Measurements from ENCODE around the gene GPR61. TPM values are rescaled to one million over a fixed set of nuclear protein-coding genes. Genes with fewer than 3 reads are reported as not detected.

Gene GPR61
- total and polyA plus RNA-seq, 4 donors, result 2.9 to 11.9 (median 9.1) TPM

GRCh38 chr1:109565241-109565640, 25.6 kb downstream of the GPR61 start:
- H3K9me3 ChIP-seq (ENCODE audit: control insufficient read depth, insufficient read depth, low read length), result no peaks in the 10 kb centered on the region
- no peak for DNase-seq (ENCODE audit: low read depth in 4 of 6, low spot score in 6 of 6)
- H3K4me3 ChIP-seq (ENCODE audit: low read depth, low read length), result no peak overlapping the region
- no peaks in the 10 kb centered on the region for H3K36me3 ChIP-seq (ENCODE audit: control insufficient read depth, insufficient read depth, low read length)
- no peaks in the 10 kb centered on the region for H3K4me1 ChIP-seq (ENCODE audit: control insufficient read depth, insufficient read depth, low read length)
- H3K27ac ChIP-seq (ENCODE audit: low read depth, low read length), result no peak overlapping the region
- WGBS (ENCODE audit: insufficient coverage), result no CpG with 5 or more reads among the region's 3 CpGs
- no peaks in the 10 kb centered on the region for H3K27me3 ChIP-seq (ENCODE audit: control insufficient read depth, insufficient read depth, low read length)

- Histone ChIP-seq H3K27ac (ENCODE audit: low read depth, low read length) (no peak overlapping the region), H3K4me1 (ENCODE audit: control insufficient read depth, insufficient read depth, low read length) (no peaks in the 10 kb centered on the region), H3K27me3 (ENCODE audit: control insufficient read depth, insufficient read depth, low read length) (no peaks in the 10 kb centered on the region), H3K9me3 (ENCODE audit: control insufficient read depth, insufficient read depth, low read length) (no peaks in the 10 kb centered on the region), H3K4me3 (ENCODE audit: low read depth, low read length) (no peak overlapping the region), H3K36me3 (ENCODE audit: control insufficient read depth, insufficient read depth, low read length) (no peaks in the 10 kb centered on the region)
- no peak for DNase-seq (ENCODE audit: low read depth in 4 of 6, low spot score in 6 of 6)
- no CpG with 5 or more reads among the region's 1 CpG for WGBS (ENCODE audit: insufficient coverage)
Measured at GRCh38 chr1:109566982-109567381, 27.3 kb downstream of the GPR61 start.

GRCh38 chr1:109567877-109568672, 28.4 kb downstream of the GPR61 start:
- Histone ChIP-seq H3K4me3 (ENCODE audit: low read depth, low read length) (no peak overlapping the region), H3K27me3 (ENCODE audit: control insufficient read depth, insufficient read depth, low read length) (no peaks in the 10 kb centered on the region), H3K4me1 (ENCODE audit: control insufficient read depth, insufficient read depth, low read length) (no peaks in the 10 kb centered on the region), H3K36me3 (ENCODE audit: control insufficient read depth, insufficient read depth, low read length) (no peaks in the 10 kb centered on the region), H3K9me3 (ENCODE audit: control insufficient read depth, insufficient read depth, low read length) (no peaks in the 10 kb centered on the region), H3K27ac (ENCODE audit: low read depth, low read length) (no peak overlapping the region)
- peak in 1 of 6 donors; percentile 52 for DNase-seq (ENCODE audit: low read depth in 4 of 6, low spot score in 6 of 6)
- no CpG with 5 or more reads among the region's 4 CpGs for WGBS (ENCODE audit: insufficient coverage)

GRCh38 chr1:109569323-109569722, 29.7 kb downstream of the GPR61 start:
- Histone ChIP-seq H3K4me3 (ENCODE audit: low read depth, low read length) (no peak overlapping the region), H3K9me3 (ENCODE audit: control insufficient read depth, insufficient read depth, low read length) (no peaks in the 10 kb centered on the region), H3K27me3 (ENCODE audit: control insufficient read depth, insufficient read depth, low read length) (no peaks in the 10 kb centered on the region), H3K36me3 (ENCODE audit: control insufficient read depth, insufficient read depth, low read length) (no peaks in the 10 kb centered on the region), H3K4me1 (ENCODE audit: control insufficient read depth, insufficient read depth, low read length) (no peaks in the 10 kb centered on the region), H3K27ac (ENCODE audit: low read depth, low read length) (no peak overlapping the region)
- WGBS (ENCODE audit: insufficient coverage), result 64% methylated on average over 1 of the region's 1 CpG
- DNase-seq (ENCODE audit: low read depth in 4 of 6, low spot score in 6 of 6), result no peak

- peaks cover under 1% of the 10 kb centered on the region for H3K36me3 ChIP-seq (ENCODE audit: control insufficient read depth, insufficient read depth, low read length)
- H3K27ac ChIP-seq (ENCODE audit: low read depth, low read length), result no peak overlapping the region
- H3K4me1 ChIP-seq (ENCODE audit: control insufficient read depth, insufficient read depth, low read length), result no peaks in the 10 kb centered on the region
- DNase-seq (ENCODE audit: low read depth in 4 of 6, low spot score in 6 of 6), result no peak
- WGBS (ENCODE audit: insufficient coverage), result 85% methylated on average over 3 of the region's 3 CpGs
- no peaks in the 10 kb centered on the region for H3K27me3 ChIP-seq (ENCODE audit: control insufficient read depth, insufficient read depth, low read length)
- H3K4me3 ChIP-seq (ENCODE audit: low read depth, low read length), result no peak overlapping the region
- H3K9me3 ChIP-seq (ENCODE audit: control insufficient read depth, insufficient read depth, low read length), result no peaks in the 10 kb centered on the region
Measured at GRCh38 chr1:109570414-109570813, 30.7 kb downstream of the GPR61 start.

- Histone ChIP-seq H3K4me3 (ENCODE audit: low read depth, low read length) (no peak overlapping the region), H3K27ac (ENCODE audit: low read depth, low read length) (no peak overlapping the region), H3K36me3 (ENCODE audit: control insufficient read depth, insufficient read depth, low read length) (peaks cover 10% of the 10 kb centered on the region), H3K9me3 (ENCODE audit: control insufficient read depth, insufficient read depth, low read length) (no peaks in the 10 kb centered on the region), H3K4me1 (ENCODE audit: control insufficient read depth, insufficient read depth, low read length) (peaks cover 2% of the 10 kb centered on the region), H3K27me3 (ENCODE audit: control insufficient read depth, insufficient read depth, low read length) (no peaks in the 10 kb centered on the region)
- WGBS (ENCODE audit: insufficient coverage), result no CpG with 5 or more reads among the region's 2 CpGs
- no peak for DNase-seq (ENCODE audit: low read depth in 4 of 6, low spot score in 6 of 6)
Measured at GRCh38 chr1:109573785-109574184, 34.1 kb downstream of the GPR61 start.

GRCh38 chr1:109578947-109579443, 39.3 kb downstream of the GPR61 start:
- WGBS (ENCODE audit: insufficient coverage), result 38% methylated on average over 3 of the region's 3 CpGs
- Histone ChIP-seq H3K36me3 (ENCODE audit: control insufficient read depth, insufficient read depth, low read length) (peaks cover 22% of the 10 kb centered on the region), H3K27ac (ENCODE audit: low read depth, low read length) (no peak overlapping the region)

GRCh38 chr1:109579491-109579890, 39.8 kb downstream of the GPR61 start:
- WGBS (ENCODE audit: insufficient coverage), result no CpG with 5 or more reads among the region's 1 CpG
- DNase-seq (ENCODE audit: low read depth in 4 of 6, low spot score in 6 of 6), result peak in 5 of 6 donors; percentile 19 to 76 (median 22)

More at GRCh38 chr1:109578947-109579443, 39.3 kb downstream of the GPR61 start:
- DNase-seq (ENCODE audit: low read depth in 4 of 6, low spot score in 6 of 6), result no peak
- Histone ChIP-seq H3K4me3 (ENCODE audit: low read depth, low read length) (no peak overlapping the region), H3K9me3 (ENCODE audit: control insufficient read depth, insufficient read depth, low read length) (no peaks in the 10 kb centered on the region), H3K4me1 (ENCODE audit: control insufficient read depth, insufficient read depth, low read length) (peaks cover 2% of the 10 kb centered on the region), H3K27me3 (ENCODE audit: control insufficient read depth, insufficient read depth, low read length) (no peaks in the 10 kb centered on the region)

GRCh38 chr1:109582021-109582420, 42.3 kb downstream of the GPR61 start:
- Histone ChIP-seq H3K9me3 (ENCODE audit: control insufficient read depth, insufficient read depth, low read length) (no peaks in the 10 kb centered on the region), H3K36me3 (ENCODE audit: control insufficient read depth, insufficient read depth, low read length) (peaks cover 19% of the 10 kb centered on the region), H3K4me3 (ENCODE audit: low read depth, low read length) (no peak overlapping the region), H3K27ac (ENCODE audit: low read depth, low read length) (no peak overlapping the region), H3K27me3 (ENCODE audit: control insufficient read depth, insufficient read depth, low read length) (no peaks in the 10 kb centered on the region), H3K4me1 (ENCODE audit: control insufficient read depth, insufficient read depth, low read length) (peaks cover 2% of the 10 kb centered on the region)
- DNase-seq (ENCODE audit: low read depth in 4 of 6, low spot score in 6 of 6), result no peak
- WGBS (ENCODE audit: insufficient coverage), result 93% methylated on average over 2 of the region's 2 CpGs

More at GRCh38 chr1:109579491-109579890, 39.8 kb downstream of the GPR61 start:
- H3K4me1 ChIP-seq (ENCODE audit: control insufficient read depth, insufficient read depth, low read length), result peaks cover 2% of the 10 kb centered on the region
- no peak overlapping the region for H3K27ac ChIP-seq (ENCODE audit: low read depth, low read length)
- H3K9me3 ChIP-seq (ENCODE audit: control insufficient read depth, insufficient read depth, low read length), result no peaks in the 10 kb centered on the region
- H3K36me3 ChIP-seq (ENCODE audit: control insufficient read depth, insufficient read depth, low read length), result peaks cover 22% of the 10 kb centered on the region
- no peaks in the 10 kb centered on the region for H3K27me3 ChIP-seq (ENCODE audit: control insufficient read depth, insufficient read depth, low read length)
- H3K4me3 ChIP-seq (ENCODE audit: low read depth, low read length), result no peak overlapping the region

GRCh38 chr1:109584766-109585165, 45.1 kb downstream of the GPR61 start:
- Histone ChIP-seq H3K36me3 (ENCODE audit: control insufficient read depth, insufficient read depth, low read length) (peaks cover 38% of the 10 kb centered on the region), H3K4me3 (ENCODE audit: low read depth, low read length) (no peak overlapping the region), H3K4me1 (ENCODE audit: control insufficient read depth, insufficient read depth, low read length) (no peaks in the 10 kb centered on the region), H3K27me3 (ENCODE audit: control insufficient read depth, insufficient read depth, low read length) (no peaks in the 10 kb centered on the region), H3K9me3 (ENCODE audit: control insufficient read depth, insufficient read depth, low read length) (no peaks in the 10 kb centered on the region), H3K27ac (ENCODE audit: low read depth, low read length) (no peak overlapping the region)
- no peak for DNase-seq (ENCODE audit: low read depth in 4 of 6, low spot score in 6 of 6)
- no CpG with 5 or more reads among the region's 1 CpG for WGBS (ENCODE audit: insufficient coverage)

Data from spinal cord (tissue), 10 donors.